Smooth muscle cell (in vitro differentiated cells): Measurements from ENCODE around the gene AGPAT4. TPM values are rescaled to one million over a fixed set of nuclear protein-coding genes. Genes with fewer than 3 reads are reported as not detected.

ENCODE experiments used
- DNase-seq: peaks from one replicate; lab custom pipeline; 2025; ENCODE audit not compliant: unreplicated experiment; lab: John Stamatoyannopoulos, UW
- H2AFZ ChIP-seq: fragments of 200-600 bp; sonication (generic); 2 replicates; pipeline ENCODE4 v1.6.0; 2016; ENCODE audit warnings: antibody characterized with exemption, low read depth, mild to moderate bottlenecking
- H3F3A ChIP-seq: fragments of 200-600 bp; sonication (generic); 2 replicates; pipeline ENCODE4 v1.6.0; 2017; ENCODE audit warnings: antibody characterized with exemption, low read depth
- H3K27ac ChIP-seq: fragments of 200-600 bp; sonication (generic); 2 replicates; pipeline ENCODE4 v1.5.1; 2016; ENCODE audit warnings: low read depth, mild to moderate bottlenecking
- H3K27me3 ChIP-seq: fragments of 200-600 bp; sonication (generic); 2 replicates; pipeline ENCODE4 v1.6.1; 2016; ENCODE audit warnings: low read depth, mild to moderate bottlenecking
- H3K36me3 ChIP-seq: fragments of 200-600 bp; sonication (generic); 2 replicates; pipeline ENCODE4 v1.5.1; 2016; ENCODE audit warnings: low read depth
- H3K4me1 ChIP-seq: fragments of 200-600 bp; sonication (generic); 2 replicates; pipeline ENCODE4 v1.5.1; 2016; ENCODE audit warnings: low read depth
- H3K4me2 ChIP-seq: fragments of 200-600 bp; sonication (generic); 2 replicates; pipeline ENCODE4 v1.6.0; 2016; ENCODE audit warnings: mild to moderate bottlenecking
- H3K4me3 ChIP-seq: fragments of 200-600 bp; sonication (generic); 2 replicates; pipeline ENCODE4 v1.5.1; 2016; ENCODE audit warnings: mild to moderate bottlenecking
- H3K79me2 ChIP-seq: fragments of 200-600 bp; sonication (generic); 2 replicates; pipeline ENCODE4 v1.6.0; 2016; ENCODE audit warnings: low read depth, mild to moderate bottlenecking
- H3K9ac ChIP-seq: fragments of 200-600 bp; sonication (generic); 2 replicates; pipeline ENCODE4 v1.6.0; 2016; ENCODE audit warnings: low read depth
- H3K9me3 ChIP-seq: fragments of 200-600 bp; sonication (generic); replicated peaks from 2 replicates; pipeline ENCODE4 v1.5.1; 2016; ENCODE audit warnings: low read depth
- H4K20me1 ChIP-seq: fragments of 200-600 bp; sonication (generic); 2 replicates; pipeline ENCODE4 v1.6.0; 2016; ENCODE audit warnings: low read depth
- CTCF ChIP-seq: fragments of 200-600 bp; sonication (generic); IDR thresholded peaks from 2 replicates; pipeline ENCODE4 v1.5.1; 2017; ENCODE audit warnings: borderline replicate concordance, mild to moderate bottlenecking, antibody characterized with exemption; ENCODE audit not compliant: insufficient read depth, poor library complexity, severe bottlenecking
- WGBS: methylation state at CpG from one replicate; pipeline ENCODE4 v1.1.7; 2016; ENCODE audit warnings: low lambda C conversion rate; 5-methylcytosine and 5-hydroxymethylcytosine counted together
- polyA plus RNA-seq: library from polyadenylated mRNA; unstranded; fragments of >200 nt; fragmentation: Nextera tagmentation; extraction: Ambion mirVana; gene quantifications from 2 replicates; pipeline ENCODE4 v1.2.1, GENCODE V29; 2016
- total RNA-seq: library from RNA; depleted of rRNA; stranded (reverse); fragments of >200 nt; gene quantifications from 2 replicates; pipeline ENCODE4 v1.2.3, GENCODE V29; 2014

AGPAT4 gene
- total and polyA plus RNA-seq, 2 experiments from 2014 or later = 51.4 to 51.8 TPM

- no peak overlapping the region for H3K9ac ChIP-seq
These were observed 27.0 kb upstream of the AGPAT4 start for GRCh38 chr6:161300823-161301222.

GRCh38 chr6:161299726-161300125 lies 25.9 kb upstream of the AGPAT4 start:
- Histone ChIP-seq H2AFZ (no peak overlapping the region), H3K4me2 (no peak overlapping the region), H3K4me3 (no peak overlapping the region), H3K79me2 (no peaks in the 10 kb centered on the region), H4K20me1 (no peaks in the 10 kb centered on the region), H3F3A (peaks cover 8% of the 10 kb centered on the region), H3K4me1 (no peaks in the 10 kb centered on the region), H3K36me3 (no peaks in the 10 kb centered on the region), H3K9ac (no peak overlapping the region), H3K27ac (no peak overlapping the region), H3K27me3 (no peaks in the 10 kb centered on the region), H3K9me3 (peaks cover 5% of the 10 kb centered on the region)
- DNase-seq = no peak
- TF ChIP-seq CTCF = no peak
- 91% methylated on average over 4 of the region's 4 CpGs for WGBS

More at GRCh38 chr6:161300823-161301222, 27.0 kb upstream of the AGPAT4 start:
- H3K79me2 ChIP-seq = no peaks in the 10 kb centered on the region
- H3K4me2 ChIP-seq = no peak overlapping the region
- H3K4me1 ChIP-seq = no peaks in the 10 kb centered on the region
- H2AFZ ChIP-seq = no peak overlapping the region
- no peak for DNase-seq
- no peak for TF ChIP-seq CTCF
- H3F3A ChIP-seq = peaks cover 8% of the 10 kb centered on the region
- H3K4me3 ChIP-seq = no peak overlapping the region
- no peaks in the 10 kb centered on the region for H3K27me3 ChIP-seq
- no peaks in the 10 kb centered on the region for H4K20me1 ChIP-seq
- no peaks in the 10 kb centered on the region for H3K36me3 ChIP-seq
- H3K9me3 ChIP-seq = peaks cover 3% of the 10 kb centered on the region
- peak overlapping the region; percentile 71 for H3K27ac ChIP-seq

- Histone ChIP-seq H3K79me2 (no peaks in the 10 kb centered on the region), H3K4me1 (peaks cover 3% of the 10 kb centered on the region), H4K20me1 (no peaks in the 10 kb centered on the region), H3K27ac (no peak overlapping the region), H3K27me3 (no peaks in the 10 kb centered on the region), H3K9ac (no peak overlapping the region), H3F3A (peaks cover 4% of the 10 kb centered on the region), H2AFZ (no peak overlapping the region), H3K4me2 (no peak overlapping the region), H3K4me3 (no peak overlapping the region), H3K36me3 (no peaks in the 10 kb centered on the region), H3K9me3 (peaks cover 5% of the 10 kb centered on the region)
- WGBS = 100% methylated on average over 1 of the region's 1 CpG
- TF ChIP-seq CTCF = no peak
- DNase-seq = no peak
These were observed 21.9 kb upstream of the AGPAT4 start for GRCh38 chr6:161295784-161296183.

GRCh38 chr6:161292650-161293281 lies 18.9 kb upstream of the AGPAT4 start:
- Histone ChIP-seq H3K9me3 (peaks cover 5% of the 10 kb centered on the region), H3K4me3 (no peak overlapping the region), H3K79me2 (no peaks in the 10 kb centered on the region), H3K27me3 (no peaks in the 10 kb centered on the region), H3F3A (no peaks in the 10 kb centered on the region), H3K36me3 (no peaks in the 10 kb centered on the region), H3K4me1 (peaks cover 3% of the 10 kb centered on the region), H2AFZ (no peak overlapping the region), H3K9ac (no peak overlapping the region), H4K20me1 (no peaks in the 10 kb centered on the region), H3K4me2 (no peak overlapping the region), H3K27ac (no peak overlapping the region)
- no peak for TF ChIP-seq CTCF
- DNase-seq = no peak
- 73% methylated on average over 10 of the region's 10 CpGs for WGBS
